ENCODE data around the gene GABRB3.

The GABRB3 gene

DNA sequence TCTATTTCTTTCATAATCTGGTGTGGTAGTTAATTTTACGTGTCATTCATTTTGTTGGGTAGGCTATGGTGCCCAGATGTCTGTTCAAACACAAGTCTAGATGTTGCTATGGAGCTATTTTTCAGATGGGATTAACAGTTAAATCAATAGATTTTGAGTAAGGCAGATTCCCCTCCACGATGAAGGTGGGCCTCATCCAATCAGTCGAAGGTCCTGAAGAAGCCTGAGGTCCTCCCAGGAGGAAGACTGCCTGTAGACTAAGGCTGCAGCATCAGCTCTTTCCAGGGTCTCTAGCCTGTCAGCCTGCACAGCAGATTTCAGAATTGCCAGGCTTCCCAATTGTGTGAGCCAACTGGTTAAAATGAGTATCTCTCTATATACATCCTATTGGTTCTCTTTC, 92.9 kb downstream of the GABRB3 start:
- in situ Hi-C loops (cut with MboI; ENCODE audit: low sequenced_read_pairs): no loop called here

DNA sequence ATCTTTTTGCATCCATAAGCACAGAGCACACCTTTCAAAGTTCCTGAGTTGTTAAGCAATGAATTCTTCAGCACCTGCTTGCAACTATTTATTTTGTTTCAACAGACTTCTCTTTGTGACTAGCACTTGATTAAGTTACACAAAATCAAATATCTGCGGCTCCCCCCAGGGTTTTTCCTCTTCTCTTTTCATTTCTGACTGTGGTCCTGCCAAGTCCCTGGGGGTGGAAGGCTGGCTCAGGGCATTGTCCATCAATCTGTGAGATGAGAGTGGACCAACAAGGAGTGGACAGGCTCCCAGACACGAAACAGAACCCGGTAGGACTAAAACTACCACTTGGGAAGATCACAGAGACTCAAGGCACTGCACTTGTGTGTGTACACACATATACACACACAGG, 96.8 kb downstream of the GABRB3 start:
- in situ Hi-C loops (cut with MboI; ENCODE audit: low sequenced_read_pairs): no loop called here

DNA sequence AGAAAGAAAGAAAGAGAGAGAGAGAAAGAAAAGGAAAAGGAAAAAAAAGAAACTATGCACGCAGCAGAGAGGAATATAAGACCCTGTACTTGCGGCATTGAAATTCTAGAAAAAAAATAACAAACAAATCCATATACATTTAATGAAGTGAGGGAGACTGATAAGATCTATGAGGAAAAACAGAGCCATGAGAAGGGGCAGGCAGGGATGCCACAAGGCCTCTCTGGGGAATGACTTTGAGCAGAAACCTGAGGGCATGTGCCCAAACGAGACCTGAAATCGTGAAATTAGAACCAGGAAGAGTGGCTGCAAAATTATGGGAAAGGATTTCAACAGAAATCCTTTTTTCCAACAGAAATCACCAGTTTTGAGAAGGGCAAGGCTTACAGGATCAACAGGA, 98.4 kb downstream of the GABRB3 start:
- in situ Hi-C loops (cut with MboI; ENCODE audit: low sequenced_read_pairs): no loop called here

DNA sequence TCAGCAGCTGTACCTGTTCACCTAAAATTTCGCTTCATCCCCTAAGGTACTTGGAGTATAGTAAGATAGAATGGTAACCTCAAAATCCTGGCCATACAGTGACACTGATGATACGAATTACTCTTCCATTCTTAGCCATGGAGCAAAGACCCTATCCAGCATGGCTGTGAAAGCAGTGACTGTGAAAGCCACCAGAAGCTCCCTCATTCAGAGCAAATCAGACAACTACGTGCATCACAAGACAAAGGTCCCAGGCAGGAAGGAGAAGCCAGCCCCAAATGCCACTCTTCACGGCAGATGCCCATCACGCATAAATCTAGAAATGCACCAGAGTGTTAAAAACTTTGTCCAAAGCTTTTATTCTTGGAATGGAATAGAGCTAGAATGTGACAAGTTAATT, 99.4 kb downstream of the GABRB3 start:
- in situ Hi-C loops (cut with MboI; ENCODE audit: low sequenced_read_pairs): no loop called here

DNA sequence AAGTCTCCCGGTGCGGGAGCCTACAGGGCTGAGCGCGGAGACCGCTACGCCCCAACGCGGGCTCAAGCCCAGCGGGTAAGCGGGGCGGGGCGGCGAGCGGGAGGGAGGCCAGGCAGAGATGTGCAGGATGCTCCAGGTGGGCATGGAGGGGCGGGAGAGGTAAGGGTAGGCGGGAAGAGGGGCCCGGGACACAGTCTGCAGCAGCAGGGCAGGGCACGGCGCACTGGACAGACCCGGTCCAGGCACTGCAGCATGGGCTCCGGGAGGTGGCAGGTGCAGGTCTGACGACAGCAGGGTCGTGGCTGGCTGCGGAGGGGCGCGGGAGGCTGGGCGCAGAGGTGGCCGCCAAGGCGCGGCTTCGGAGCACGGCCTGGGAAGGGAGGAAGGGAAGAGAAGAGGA, 102.8 kb downstream of the GABRB3 start:
- in situ Hi-C loops (cut with MboI; ENCODE audit: low sequenced_read_pairs): no loop called here

DNA sequence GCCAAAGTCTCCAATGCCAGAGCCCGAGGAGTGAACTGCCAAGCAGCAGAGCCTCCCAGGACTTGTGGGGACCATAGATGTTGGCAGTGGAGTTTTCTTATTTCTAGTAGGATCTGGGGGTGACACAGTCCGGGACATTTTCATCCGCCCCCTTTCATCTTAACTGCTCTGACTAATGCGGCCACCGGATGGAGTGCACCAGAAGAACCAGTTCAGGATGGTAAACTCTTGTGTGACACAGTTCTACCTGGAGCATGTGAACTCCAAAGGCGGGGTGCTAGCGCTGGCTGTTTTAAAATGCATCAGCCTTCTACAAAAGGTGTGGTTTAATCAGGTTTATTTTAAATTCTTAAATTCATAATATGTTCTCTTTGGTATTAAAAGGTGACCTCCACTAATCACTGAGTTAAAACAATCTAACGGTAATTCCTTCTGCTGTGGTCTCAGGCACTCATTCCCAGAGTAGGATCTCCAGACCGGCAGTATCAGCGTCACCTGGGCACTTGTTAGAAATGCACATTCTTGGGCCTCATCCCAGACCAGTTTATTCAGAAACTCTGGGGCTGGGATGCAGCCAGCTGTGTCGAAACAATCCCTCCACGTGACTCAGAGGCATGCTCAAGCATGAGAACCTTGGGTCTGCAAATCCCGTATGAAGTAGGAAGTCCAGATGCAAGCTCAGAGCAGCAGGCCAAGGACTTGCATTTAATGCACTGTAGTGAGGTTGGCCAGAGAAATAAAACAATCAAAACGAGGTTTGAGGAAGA, 105.5 kb downstream of the GABRB3 start:
- in situ Hi-C loops (cut with MboI; ENCODE audit: low sequenced_read_pairs): no loop called here

DNA sequence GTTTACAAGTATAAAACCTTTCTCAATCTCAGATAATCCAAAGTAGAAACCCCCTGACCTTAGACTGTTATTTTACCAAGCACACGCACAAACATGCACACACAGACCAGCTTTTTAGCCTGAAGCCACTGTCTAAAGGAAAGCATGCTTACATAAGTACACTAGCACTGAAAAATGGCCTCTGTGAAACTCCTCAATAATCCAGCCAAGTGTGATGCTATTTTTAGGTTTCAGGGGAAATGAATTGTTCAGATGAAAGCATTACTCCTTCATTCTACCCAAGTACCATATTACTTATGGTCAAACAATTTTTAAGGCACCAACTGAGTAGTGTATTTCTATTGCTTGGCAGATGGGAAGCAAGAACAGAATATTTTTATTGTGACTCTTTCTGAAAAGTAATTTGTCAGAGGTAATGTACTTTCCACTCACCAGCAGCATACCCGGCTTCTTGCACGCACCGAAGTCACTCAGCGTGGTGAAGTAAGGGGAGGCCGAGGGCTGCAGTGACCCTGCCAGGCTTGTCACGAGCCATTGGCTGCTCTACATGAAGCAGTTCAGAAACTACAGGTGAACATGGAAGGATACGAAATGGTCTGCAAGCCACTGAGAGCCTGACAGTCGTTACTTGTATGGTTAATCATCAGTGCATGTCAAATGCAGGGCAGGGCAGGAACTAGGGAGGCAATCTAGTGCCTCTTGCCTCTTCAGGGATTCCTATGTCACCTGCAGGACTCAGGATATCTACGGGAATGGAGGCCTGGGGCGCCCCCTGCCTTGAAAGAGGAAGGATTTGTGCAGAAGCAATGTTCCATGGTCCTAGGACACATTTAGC, 106.7 kb downstream of the GABRB3 start:
- in situ Hi-C loops (cut with MboI; ENCODE audit: low sequenced_read_pairs): no loop called here

DNA sequence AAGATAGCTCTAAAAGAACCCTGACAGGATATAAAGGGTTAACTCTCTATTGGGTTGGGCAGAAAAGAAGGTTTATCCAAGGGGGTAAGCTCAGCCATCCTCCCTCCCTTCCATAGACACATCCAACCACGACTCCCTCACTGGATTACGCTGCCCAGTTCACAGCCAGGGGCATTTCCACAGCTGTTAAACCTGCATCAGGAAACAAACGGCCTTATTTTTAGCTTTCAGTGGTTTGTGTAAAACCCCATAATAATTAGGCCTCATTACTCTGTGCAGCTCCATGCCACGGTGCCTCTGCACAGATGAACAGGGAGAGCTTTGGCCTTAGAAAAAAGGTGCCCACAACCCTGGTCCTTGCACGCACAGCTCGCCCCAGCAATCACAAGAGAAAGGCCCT, 110.6 kb downstream of the GABRB3 start:
- in situ Hi-C loops (cut with MboI; ENCODE audit: low sequenced_read_pairs): no loop called here

DNA sequence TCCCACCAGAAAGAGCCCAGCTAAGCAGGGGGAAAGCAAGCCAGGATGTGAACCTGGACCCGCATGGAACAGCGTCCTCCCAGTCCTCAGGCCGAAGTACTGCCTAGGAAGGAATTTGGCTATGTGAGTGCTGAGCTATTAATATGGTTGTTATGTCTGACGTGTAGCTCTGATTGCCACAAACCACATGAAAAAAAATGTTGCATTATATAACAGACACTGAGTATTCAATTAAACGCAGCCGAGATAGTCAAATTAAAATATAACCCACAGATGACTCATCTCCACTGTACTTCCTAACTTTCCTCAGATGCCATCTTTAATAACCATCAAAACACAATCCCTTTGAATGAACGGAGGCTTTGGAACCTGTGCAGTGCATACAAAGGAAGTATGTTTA, 111.1 kb downstream of the GABRB3 start:
- in situ Hi-C loops (cut with MboI; ENCODE audit: low sequenced_read_pairs): no loop called here

DNA sequence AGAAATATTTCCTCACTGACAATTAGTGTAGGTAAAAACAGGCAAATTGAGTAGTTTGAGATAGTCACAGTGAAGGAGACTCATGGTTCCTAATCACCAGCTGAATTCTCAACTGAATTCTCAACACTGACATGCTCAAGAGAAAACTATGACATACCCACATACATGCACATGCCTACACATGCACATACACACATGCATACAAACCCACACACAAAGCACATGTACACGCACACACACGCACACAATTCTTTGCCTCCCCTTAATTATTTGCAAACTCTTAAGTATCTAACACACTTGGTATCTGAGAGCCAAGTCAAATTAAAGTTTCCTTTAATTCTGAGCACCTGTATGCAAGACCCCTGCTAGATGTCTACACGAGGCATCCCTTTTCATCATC, 111.8 kb downstream of the GABRB3 start:
- in situ Hi-C loops (cut with MboI; ENCODE audit: low sequenced_read_pairs): no loop called here

DNA sequence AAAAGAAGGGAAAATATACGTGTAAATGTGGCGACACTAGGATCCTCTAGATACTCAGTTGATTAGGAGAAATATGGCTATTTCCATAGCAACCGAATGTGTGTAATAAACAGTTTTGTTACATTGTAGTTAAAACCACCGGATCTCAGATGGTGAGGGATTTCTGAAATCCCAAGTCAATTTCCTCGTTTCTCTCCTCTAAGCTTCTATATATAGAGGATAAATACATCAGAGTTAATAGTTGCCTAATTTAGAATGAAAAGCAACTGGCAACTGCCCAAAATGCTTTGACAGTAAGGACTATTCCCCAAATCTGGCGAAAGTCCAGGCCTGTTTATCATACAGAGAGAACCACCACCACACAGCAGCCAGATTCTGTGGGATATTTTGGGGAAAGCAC, 112.6 kb downstream of the GABRB3 start:
- in situ Hi-C loops (cut with MboI; ENCODE audit: low sequenced_read_pairs): no loop called here

DNA sequence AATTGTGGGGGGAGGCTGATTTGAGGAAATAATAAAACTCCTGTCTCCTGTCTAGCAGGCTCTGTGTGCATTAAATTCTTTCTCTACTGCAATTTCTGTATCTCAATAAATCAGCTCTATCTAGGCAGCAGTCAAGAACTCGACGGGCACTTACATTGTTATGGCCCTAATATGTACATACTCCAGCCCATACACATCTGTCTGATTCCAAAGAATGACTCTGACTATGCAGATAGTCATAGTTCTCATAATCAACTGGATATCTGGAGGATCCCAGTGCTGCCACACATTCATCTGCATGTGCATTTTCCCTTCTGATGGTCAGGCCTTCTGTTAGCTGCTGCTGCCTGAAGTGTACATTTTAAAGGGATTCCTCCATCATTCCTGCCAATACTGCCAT, 114.6 kb downstream of the GABRB3 start:
- in situ Hi-C loops (cut with MboI; ENCODE audit: low sequenced_read_pairs): no loop called here

DNA sequence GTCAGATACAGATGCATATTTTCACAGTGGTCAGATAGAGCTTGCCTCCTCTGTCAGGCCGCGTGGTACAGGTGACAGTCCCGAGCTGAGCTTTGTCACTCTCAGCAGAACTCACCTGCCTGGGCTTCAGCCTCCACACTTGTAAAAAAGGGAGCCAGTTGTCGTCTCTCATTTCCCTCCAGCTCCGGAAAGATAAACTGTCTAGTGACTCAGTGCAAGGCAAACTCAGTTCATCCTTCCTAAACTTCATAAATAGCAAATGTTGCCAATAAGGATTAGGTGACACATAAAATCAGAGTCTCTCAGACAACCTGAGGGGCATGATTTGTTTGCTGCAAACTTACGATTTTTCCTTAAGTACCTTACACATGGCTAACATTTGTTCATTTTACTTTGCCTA, 116.8 kb downstream of the GABRB3 start:
- in situ Hi-C loops (cut with MboI; ENCODE audit: low sequenced_read_pairs): no loop called here

DNA sequence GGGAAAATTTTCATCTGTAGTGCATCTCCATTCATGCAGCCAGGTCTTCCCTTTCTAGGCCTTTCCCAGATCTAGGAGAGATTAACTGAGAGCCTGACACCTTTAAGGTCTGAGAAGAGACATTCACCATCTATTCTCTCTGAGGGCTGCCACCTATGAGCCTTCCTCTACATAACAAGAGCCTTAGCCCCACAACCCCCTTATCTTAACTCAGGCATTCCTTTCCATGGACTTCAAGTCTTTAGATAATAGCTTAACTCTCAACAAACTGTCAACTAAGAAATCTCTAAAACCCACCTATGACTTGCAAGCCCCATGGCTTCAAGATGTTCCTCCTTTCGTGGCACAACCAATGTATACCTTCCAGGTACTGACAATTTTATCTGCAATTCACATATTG, 121.0 kb downstream of the GABRB3 start:
- in situ Hi-C loops (cut with MboI; ENCODE audit: low sequenced_read_pairs): no loop called here

DNA sequence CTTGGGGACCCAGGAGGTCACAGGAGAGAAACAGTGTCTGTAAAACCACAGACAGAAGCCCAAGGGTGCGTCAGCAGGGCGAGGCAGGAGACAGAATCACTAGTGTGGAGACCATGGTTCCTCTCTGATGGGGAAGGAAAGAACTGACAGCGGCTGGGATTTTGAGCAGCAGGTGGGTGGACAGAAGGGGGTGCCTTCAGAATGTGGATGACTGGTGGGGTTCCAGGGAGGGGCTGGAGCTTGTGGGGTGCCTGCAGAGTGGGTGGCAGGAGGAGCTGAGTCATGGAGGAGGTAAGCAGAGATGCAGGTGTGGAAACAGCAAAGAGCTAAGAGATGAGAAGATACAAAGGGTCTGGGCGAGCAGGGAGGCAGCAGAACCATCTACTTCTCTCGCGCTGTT, 124.2 kb downstream of the GABRB3 start:
- in situ Hi-C loops (cut with MboI; ENCODE audit: low sequenced_read_pairs): no loop called here

DNA sequence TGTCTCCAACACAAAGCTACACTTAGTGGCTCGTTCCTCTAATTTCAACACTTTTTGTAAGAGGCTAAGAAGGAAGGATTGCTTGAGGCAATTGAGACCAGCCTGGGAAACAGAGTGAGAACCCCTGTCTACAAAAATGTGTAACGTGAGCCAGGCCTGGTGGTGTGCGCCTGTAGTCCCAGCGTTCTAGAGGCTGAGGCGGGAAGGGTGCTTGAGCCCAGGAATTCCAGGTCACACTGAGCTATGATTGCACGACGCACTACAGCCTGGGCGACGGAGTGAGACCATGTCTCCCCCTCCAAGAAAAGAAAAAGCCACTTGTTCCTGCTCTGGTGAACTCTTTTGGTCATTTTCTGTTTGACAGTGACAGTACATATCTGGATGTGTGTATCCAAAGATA, 127.9 kb downstream of the GABRB3 start:
- in situ Hi-C loops (cut with MboI; ENCODE audit: low sequenced_read_pairs): no loop called here

DNA sequence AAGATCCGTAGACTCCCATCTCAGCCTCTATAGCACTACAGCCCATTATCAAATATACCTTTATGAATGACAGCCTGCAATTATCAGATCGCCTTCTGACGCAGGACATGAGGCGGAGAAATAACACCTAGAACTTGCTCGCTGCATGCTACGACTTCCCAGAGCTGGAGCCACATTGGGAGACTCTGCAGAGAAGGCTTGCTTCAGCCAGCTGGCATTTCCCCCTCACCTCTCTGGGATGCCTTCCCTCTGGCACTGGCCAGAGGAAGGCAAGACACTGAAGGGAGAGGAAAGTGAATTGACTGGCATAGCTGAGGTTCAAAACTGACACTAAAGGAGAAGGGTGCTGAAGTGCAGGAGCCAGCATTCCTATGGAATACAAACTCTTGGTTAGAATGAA, 131.7 kb downstream of the GABRB3 start:
- in situ Hi-C loops (cut with MboI; ENCODE audit: low sequenced_read_pairs): no loop called here

DNA sequence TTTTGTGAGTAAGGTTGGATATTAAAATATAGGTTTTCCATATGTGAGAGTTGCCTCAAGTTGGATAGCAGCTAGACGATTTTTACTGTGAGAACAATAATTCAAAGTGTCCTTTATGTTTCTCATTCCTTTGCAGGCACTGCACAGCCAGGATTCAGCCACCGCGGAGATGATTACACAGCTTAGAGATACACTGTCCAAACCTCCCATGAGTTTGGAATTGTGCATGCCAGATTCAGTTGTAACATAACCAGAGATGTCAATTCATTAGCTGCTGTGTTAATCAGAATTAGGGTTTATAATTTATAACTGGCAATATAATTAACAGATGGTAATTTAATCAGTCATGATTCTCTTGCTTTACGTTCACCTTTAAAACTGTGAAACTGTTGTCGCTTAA, 132.3 kb downstream of the GABRB3 start:
- in situ Hi-C loops (cut with MboI; ENCODE audit: low sequenced_read_pairs): no loop called here

DNA sequence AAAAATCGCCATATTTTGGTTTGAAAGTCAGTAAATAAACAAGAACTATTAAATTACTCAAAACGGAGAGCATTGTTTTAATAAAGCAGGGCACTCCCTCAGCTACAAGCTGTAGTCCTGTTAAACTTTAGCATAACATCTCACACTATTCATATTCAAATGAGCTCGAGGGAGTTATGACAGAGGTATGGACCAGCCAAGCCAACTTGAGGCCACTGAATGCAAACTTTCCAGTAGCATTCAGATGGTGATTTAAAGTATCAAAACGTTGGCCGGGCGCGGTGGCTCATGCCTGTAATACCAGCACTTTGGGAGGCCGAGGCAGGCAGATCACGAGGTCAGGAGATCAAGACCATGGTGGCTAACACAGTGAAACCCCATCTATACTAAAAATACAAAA, 132.9 kb downstream of the GABRB3 start:
- in situ Hi-C loops (cut with MboI; ENCODE audit: low sequenced_read_pairs): no loop called here

DNA sequence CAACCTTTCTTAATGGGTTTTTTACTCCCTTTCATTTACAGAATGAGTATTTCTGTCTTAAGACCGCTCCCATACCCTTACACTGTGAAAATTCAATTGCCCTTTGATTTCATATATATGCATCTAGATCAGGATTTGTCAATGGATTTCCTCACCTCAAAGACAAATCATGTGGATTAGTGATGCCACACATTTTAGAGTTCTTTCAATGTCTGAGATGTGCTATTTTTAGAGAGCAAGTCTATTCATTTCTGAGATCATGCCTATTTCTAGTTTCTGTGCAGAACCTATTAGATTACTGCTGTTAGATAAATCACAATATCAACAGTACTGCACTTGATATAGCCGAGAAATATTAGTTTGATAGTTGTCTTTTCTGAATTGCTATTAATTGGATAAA, 137.3 kb downstream of the GABRB3 start:
- in situ Hi-C loops (cut with MboI; ENCODE audit: low sequenced_read_pairs): no loop called here

DNA sequence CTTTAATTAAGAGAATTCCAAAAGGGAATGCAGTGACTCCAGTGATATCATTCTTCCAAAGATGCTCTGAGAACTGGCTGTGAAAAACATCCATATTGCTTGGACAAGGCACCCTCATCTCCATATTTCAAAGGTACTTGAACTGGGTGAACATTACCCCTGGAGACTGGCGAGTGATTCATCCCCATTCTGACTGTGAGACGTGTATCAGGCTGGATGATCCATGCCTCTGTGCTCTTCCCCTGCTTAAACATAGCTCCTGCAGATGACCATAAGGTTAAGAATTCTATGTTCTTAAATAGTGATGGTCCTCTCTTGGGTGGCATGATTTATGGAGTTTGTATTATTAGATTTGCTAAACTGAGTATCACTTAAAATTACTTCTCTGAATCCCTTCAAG, 137.8 kb downstream of the GABRB3 start:
- in situ Hi-C loops (cut with MboI; ENCODE audit: low sequenced_read_pairs): no loop called here

DNA sequence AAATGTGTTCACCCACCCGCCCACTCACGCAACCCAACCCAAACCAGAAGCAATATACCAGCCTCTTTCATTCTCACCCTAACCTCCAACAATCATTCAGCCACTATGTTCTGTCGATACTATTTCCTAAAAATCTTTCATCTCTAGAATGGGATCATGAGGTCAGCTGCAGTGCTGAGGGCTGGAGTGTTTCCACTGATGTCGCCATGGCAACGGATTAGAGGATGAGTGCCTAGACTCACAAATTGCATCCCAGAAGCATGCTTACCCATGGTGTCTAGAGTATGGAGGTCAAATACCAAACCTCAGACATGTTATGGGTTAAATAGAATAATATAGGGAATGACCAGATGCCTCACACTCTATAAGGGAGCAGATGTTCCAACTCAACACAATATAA, 138.5 kb downstream of the GABRB3 start:
- in situ Hi-C loops (cut with MboI; ENCODE audit: low sequenced_read_pairs): no loop called here

DNA sequence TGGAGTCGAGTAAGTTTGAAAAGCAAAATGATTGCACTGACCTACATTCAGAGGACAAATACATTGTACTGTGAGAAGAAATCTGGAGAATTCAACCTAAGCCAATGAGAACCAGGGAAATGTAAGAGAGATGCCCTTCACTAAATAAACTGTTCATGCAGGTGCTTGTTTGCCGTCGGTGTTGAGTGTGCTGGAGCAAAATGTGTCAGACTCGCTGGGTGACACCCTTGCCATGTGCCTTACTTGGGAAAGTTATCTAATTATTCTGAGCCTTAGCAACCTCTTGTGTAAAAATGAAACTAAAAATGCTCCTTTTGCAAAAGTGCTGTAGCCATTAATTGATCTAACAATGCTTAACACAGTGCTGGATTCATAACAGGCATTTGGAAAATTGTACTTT, 140.4 kb downstream of the GABRB3 start:
- in situ Hi-C loops (cut with MboI; ENCODE audit: low sequenced_read_pairs): no loop called here

Data from hTERT RPE-1 (cell line).